GM12875 (cell line): ENCODE results near the gene PRKCA.

Experiments
- H3K4me3 ChIP-seq: one replicate; pipeline ENCODE4 v1.5.1; 2011; ENCODE audit warnings: low read depth, low read length, control low read depth
- TF ChIP-seq, protein P1 (sequence below): IDR thresholded peaks from 2 replicates; pipeline ENCODE4 v1.5.1; 2011; ENCODE audit warnings: low read depth, mild to moderate bottlenecking, control low read depth, inconsistent platforms, low read length, moderate library complexity, borderline replicate concordance; ENCODE audit not compliant: insufficient read depth

Gene PRKCA

DNA sequence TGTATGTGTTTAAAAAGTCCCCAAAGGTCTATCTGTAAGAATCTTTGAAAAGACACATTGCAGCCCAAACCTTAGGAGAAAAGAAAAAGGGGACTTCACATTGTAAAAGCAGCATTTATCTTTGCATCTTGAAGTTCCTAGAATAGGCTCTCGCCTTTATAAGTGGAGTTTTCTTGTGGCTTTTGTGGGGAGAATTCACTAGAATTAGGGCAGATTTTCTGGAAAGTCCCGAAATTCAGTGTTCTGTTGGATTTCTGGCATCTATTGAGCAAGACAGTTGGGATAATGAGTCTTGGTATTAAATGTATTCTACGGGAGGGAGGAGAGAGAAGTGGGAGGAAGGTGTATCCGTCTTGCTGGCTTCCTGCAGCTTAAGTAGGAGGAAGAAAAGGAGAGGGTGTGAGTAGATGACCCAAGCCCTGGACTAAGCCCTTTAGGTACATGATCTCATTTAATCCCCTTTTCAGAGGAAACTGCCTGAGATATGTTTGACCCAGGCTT lies 62.6 kb downstream of the PRKCA start:
- H3K4me3 ChIP-seq: no peak overlapping the region
- TF ChIP-seq, protein P1, sequence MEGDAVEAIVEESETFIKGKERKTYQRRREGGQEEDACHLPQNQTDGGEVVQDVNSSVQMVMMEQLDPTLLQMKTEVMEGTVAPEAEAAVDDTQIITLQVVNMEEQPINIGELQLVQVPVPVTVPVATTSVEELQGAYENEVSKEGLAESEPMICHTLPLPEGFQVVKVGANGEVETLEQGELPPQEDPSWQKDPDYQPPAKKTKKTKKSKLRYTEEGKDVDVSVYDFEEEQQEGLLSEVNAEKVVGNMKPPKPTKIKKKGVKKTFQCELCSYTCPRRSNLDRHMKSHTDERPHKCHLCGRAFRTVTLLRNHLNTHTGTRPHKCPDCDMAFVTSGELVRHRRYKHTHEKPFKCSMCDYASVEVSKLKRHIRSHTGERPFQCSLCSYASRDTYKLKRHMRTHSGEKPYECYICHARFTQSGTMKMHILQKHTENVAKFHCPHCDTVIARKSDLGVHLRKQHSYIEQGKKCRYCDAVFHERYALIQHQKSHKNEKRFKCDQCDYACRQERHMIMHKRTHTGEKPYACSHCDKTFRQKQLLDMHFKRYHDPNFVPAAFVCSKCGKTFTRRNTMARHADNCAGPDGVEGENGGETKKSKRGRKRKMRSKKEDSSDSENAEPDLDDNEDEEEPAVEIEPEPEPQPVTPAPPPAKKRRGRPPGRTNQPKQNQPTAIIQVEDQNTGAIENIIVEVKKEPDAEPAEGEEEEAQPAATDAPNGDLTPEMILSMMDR: no peak

DNA sequence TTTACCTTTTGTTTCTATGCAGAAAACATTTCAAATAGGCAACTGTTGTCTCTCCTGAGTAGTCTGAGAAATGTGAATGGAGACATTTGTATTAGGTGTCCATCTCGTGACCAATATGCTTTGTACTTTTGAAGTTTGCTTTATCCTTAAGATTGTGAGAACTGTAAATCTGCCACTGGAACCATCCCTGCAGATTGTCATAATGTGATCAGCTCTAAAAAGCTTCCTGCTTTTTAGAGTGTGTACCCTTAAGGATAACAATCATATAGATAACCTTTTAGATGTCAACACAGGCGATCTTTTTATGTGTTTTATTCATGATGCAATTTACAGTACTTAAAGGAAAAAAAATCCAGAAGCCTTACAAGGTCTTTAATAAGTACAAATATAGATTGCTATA lies 63.5 kb downstream of the PRKCA start:
- H3K4me3 ChIP-seq: no peak overlapping the region
- TF ChIP-seq, protein P1: no peak

DNA sequence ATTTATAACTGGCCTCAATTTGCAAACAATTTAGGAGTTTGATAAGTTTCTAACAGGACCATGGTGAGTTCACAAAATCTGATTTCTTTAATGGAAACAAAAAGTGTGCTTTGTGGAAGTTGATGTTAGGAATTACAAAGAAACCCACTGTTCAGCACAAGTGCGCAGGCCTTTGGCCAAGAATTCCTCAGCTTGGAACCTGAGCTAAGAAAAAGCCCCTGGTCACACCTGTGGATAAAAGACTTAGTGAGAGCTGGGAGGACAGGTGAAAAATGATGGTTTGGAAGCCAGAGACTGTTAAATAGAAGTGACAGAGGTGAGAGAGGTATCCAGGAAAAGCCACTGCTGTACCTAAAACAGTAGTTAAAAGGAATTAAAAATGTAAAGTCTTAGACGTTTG lies 64.7 kb downstream of the PRKCA start:
- TF ChIP-seq, protein P1: no peak
- H3K4me3 ChIP-seq: no peak overlapping the region

DNA sequence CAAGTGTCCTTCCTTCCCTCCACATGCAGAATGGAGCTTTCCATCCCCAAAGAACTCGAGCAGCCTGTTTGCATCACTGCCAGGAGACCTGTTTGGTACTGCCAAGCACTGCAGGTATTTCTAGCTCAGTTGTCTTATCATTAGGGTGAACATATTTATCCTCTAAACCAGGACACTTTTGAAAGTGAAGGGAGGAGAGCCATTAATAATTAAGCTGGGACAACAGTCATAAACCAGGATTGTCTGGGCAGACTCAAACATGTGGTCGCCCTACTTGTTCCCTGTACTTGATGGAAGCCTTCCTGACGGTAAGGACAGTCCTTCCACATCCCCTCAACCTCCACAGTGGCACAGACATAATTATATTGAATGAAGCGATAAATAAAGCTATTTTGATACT lies 67.4 kb downstream of the PRKCA start:
- TF ChIP-seq, protein P1: no peak
- no peak overlapping the region for H3K4me3 ChIP-seq

DNA sequence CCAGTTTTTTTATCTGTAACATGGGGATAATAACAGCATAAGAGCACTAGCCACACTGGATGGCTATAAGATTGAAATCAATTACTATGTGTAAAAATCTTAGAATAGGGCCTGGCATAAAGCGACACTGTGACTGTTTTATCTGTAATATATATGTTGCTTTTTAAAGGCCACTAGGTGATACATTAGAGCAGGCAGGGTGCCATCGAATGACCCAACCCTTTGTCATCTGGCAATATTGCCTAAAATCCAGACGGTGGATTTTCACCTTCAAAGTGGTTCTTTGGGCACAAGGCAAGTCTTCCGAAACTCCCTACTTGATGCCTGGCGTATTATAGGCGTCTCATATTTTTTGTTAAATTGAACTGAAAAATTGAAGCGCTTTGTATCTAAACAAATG lies 69.1 kb downstream of the PRKCA start:
- TF ChIP-seq, protein P1: no peak

DNA sequence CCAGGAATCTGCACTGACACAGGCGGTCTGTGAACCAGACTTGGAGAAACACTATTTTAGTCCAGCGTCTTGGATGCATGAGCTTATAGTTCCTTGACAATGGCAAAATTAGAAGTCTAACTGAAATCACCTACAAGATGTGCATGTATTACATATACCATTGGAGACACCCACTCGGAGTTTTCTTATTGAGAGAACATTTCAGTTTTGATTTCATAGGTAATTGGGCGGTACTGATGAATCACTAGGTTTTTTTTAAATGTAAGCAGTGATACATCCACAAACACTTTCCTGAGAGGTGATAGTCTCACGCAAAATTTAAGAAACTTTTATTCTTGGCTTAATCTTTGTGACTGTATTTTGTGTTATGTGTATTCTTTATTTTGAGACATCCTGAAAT lies 69.8 kb downstream of the PRKCA start:
- TF ChIP-seq, protein P1: no peak

More for the DNA sequence above, 69.1 kb downstream of the PRKCA start:
- no peak overlapping the region for H3K4me3 ChIP-seq

DNA sequence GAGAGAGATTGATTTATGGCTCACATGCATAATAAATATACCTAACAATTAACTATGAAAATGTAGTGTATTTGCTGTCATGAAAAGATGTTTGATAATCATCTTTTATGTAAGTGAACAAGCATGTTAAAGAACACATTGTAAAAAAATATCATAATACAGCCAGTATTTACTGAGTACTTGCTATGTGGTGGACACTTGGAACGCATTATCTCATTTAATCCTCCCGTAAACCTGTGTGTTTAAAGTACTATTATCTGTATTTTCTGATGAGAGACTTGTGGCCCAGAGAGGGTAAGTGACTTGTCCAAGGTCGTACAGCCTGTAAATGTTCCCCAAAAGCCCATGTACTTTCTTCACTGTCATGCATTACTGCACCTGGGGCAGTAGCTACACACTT lies 70.7 kb downstream of the PRKCA start:
- H3K4me3 ChIP-seq: no peak overlapping the region
- TF ChIP-seq, protein P1: no peak

More for the DNA sequence above, 69.8 kb downstream of the PRKCA start:
- H3K4me3 ChIP-seq: no peak overlapping the region
